Kidney (tissue), 14 donors: ENCODE data around the gene PITPNM1. TPM values are rescaled to one million over a fixed set of nuclear protein-coding genes. Genes with fewer than 3 reads are reported as not detected.

ENCODE experiments used
- DNase-seq, 5 donors: peaks; one replicate each; pipeline ENCODE4 v3.0.0-alpha.2; 2013 to 2020
- FAIRE-seq: peaks from 2 replicates; lab custom pipeline; 2012; peaks lifted over from hg19 to GRCh38; lab: Jason Lieb, UNC
- H3K27ac ChIP-seq, 2 donors: one replicate each; pipeline ENCODE4 v1.7.0; 2013; ENCODE audit warnings: low read depth in 2 of 2, low read length in 2 of 2, inconsistent platforms in 1 of 2
- H3K27me3 ChIP-seq: one replicate; pipeline ENCODE4 v1.7.1; 2013; ENCODE audit warnings: low read length, inconsistent platforms; ENCODE audit not compliant: control insufficient read depth, insufficient read depth
- H3K36me3 ChIP-seq, 3 donors: one replicate each; pipeline versions ENCODE4 v1.7.0 to v1.7.1; 2013; ENCODE audit warnings: low read length in 3 of 3, control low read depth in 1 of 3, inconsistent platforms in 1 of 3; ENCODE audit not compliant: insufficient read depth in 3 of 3, control insufficient read depth in 2 of 3
- H3K4me1 ChIP-seq, 3 donors: one replicate each; pipeline versions ENCODE4 v1.7.0 to v1.7.1; 2013; ENCODE audit warnings: low read length in 3 of 3, inconsistent platforms in 1 of 3, low read depth in 1 of 3; ENCODE audit not compliant: control insufficient read depth in 2 of 3, insufficient read depth in 2 of 3
- H3K4me3 ChIP-seq, 3 donors: one replicate each; pipeline versions ENCODE4 v1.7.0 to v1.8.1; 2013; ENCODE audit warnings: low read length in 3 of 3, control low read depth in 1 of 3, inconsistent platforms in 1 of 3
- H3K9ac ChIP-seq, 3 donors: one replicate each; pipeline versions ENCODE4 v1.7.0 to v1.7.1; 2013; ENCODE audit warnings: low read length in 3 of 3, control low read depth in 1 of 3, inconsistent platforms in 1 of 3
- H3K9me3 ChIP-seq, 3 donors: one replicate each; pipeline versions ENCODE4 v1.7.0 to v1.7.1; 2013; ENCODE audit warnings: low read length in 3 of 3, control low read depth in 1 of 3, inconsistent platforms in 1 of 3; ENCODE audit not compliant: control insufficient read depth in 2 of 3, insufficient read depth in 1 of 3
- CTCF ChIP-seq: IDR thresholded peaks from 3 replicates; pipeline ENCODE4 v1.5.1; 2012; ENCODE audit warnings: mild to moderate bottlenecking, moderate library complexity, borderline replicate concordance; ENCODE audit not compliant: insufficient read depth; ENCODE audit errors: extremely low read depth
- intact Hi-C: fragments of 100-400 bp; cut with DNase I; formaldehyde crosslinking; loops from one replicate; pipeline ENCODE4 v1.11.1; 2022
- polyA plus RNA-seq: library from polyadenylated mRNA; stranded (reverse); fragments of 350-450 nt; fragmentation: Illumina TruSeq; extraction: RNeasy Lipid Tissue Mini Kit (QIAGEN cat#74804); gene quantifications from one replicate; pipeline ENCODE4 v1.2.3, GENCODE V29; 2014; ENCODE audit warnings: low read depth, low replicate concordance; ENCODE audit not compliant: insufficient read depth
- total RNA-seq: library from RNA; stranded (reverse); fragmentation: NEBNext Ultra II Directional; extraction: Animal tissue kit (Norgen Biotek cat#: 25700); gene quantifications from one replicate; pipeline ENCODE4 v1.2.1, GENCODE V29; 2021
- donor health status: control.
- donor health status: control.
- donor health status: control.
- donor health status: control.
- donor health status: control.
- donor health status: DM: yes; HTN: yes; CAD: no.
- donor health status: Normal renal cell carcinoma (clear cell type).

Gene PITPNM1
- total and polyA plus RNA-seq, 2 donors from 2014 or later: 19.3 to 74.7 TPM

- Histone ChIP-seq H3K27ac (no peak overlapping the region), H3K9ac (no peak overlapping the region), H3K27me3 (no peaks in the 10 kb centered on the region), H3K4me1 (peaks cover 0 to 4% (median 0%) of the 10 kb centered on the region in 3 donors), H3K36me3 (no peaks in the 10 kb centered on the region), H3K4me3 (no peak overlapping the region), H3K9me3 (no peaks in the 10 kb centered on the region)
- intact Hi-C loops: no loop called here
- FAIRE-seq (no peak), DNase-seq (no peak)
- no peak for TF ChIP-seq CTCF
These were observed 23.2 kb upstream of the PITPNM1 start for GRCh38 chr11:67528376-67528775.

DNA sequence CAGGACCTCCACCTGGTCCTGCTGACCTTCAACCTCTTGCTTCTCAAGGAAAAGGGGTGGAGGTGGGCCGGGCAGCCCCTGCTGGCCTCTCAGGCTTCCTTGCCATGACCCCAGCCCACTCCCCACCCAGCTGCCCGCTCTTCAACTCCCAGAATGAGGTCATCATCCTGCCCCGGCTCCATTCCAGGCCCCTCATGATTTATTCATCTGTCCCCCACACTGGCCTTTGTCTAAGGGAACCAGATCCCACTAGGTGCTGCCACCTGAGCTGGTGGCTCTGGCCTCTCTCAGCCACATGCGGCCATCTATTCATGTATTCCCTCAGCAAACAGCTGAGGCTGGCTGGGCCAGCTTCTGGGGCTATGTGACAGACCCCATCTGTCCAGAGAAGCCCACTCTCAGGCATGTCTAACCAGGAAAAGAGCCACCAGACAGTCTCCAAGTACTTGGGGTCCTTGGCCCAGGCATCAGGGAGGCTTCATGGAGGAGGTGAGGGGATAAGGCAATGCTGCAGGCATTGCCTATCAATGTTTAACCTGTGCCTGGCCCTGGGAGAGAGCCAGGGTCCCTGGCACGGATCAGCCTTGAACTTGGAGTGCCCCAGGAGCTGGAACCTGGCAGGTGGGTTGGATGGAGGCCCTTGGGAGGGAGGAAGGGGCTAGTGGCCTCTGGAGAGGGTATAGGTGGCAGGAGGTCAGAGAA lies 20.3 kb upstream of the PITPNM1 start:
- no peaks in the 10 kb centered on the region for H3K9me3 ChIP-seq
- no peaks in the 10 kb centered on the region for H3K27me3 ChIP-seq
- no peaks in the 10 kb centered on the region for H3K36me3 ChIP-seq
- DNase-seq (peak; percentile 51 to 72 (median 66)), FAIRE-seq (no peak)
- no peak for TF ChIP-seq CTCF
- intact Hi-C loops: no loop called here
- peaks cover 0 to 4% (median 0%) of the 10 kb centered on the region in 3 donors for H3K4me1 ChIP-seq
- H3K27ac ChIP-seq: no peak overlapping the region
- H3K4me3 ChIP-seq: no peak overlapping the region
- H3K9ac ChIP-seq: no peak overlapping the region

DNA sequence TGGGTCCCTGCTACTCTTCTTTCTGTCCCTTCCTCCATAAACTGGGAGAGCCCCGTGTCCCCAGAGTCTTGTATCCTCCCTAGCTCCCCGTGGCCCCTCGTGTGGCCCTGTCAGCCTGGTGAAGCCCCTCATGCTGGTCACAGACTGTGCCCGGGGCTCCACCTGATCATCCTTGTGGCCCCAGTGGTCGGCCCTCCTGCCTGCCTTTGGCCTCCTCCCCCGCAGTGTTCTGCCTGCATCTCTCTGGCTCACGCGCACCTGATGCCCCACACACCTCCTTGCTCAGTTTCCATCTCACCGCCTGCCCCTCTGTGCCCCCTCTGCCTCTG lies 19.3 kb upstream of the PITPNM1 start:
- no peak for FAIRE-seq
- Histone ChIP-seq H3K27ac (no peak overlapping the region), H3K9me3 (no peaks in the 10 kb centered on the region), H3K4me1 (no peaks in the 10 kb centered on the region), H3K9ac (no peak overlapping the region), H3K4me3 (no peak overlapping the region), H3K27me3 (no peaks in the 10 kb centered on the region), H3K36me3 (no peaks in the 10 kb centered on the region)
- DNase-seq: peak in 1 of 5 donors; percentile 52
- TF ChIP-seq CTCF: no peak
- intact Hi-C loops: no loop called here
